IMR-90 (cell line): ENCODE data around the gene RASSF7. TPM values are rescaled to one million over a fixed set of nuclear protein-coding genes. Genes with fewer than 3 reads are reported as not detected.

Experiments
- ATAC-seq: fragments of 200-7000 bp; cut with Tn5 transposase; 2 replicates; pipeline ENCODE4 v1.9.1; 2020; ENCODE audit warnings: low read depth, mild to moderate bottlenecking, moderate library complexity
- BruUV-seq: library from RNA; stranded (reverse); fragments of 400-500 nt; replicated peaks from 2 replicates; lab custom pipeline; 2021; lab: Mats Ljungman, UMichigan
- CTCF ChIA-PET: fragments of 300-600 bp; formaldehyde crosslinking; extraction: SDS; loops from one replicate; lab custom pipeline; 2021; ENCODE audit warnings: antibody characterized with exemption; lab: Yijun Ruan, JAX
- POLR2A ChIA-PET: fragments of 300-600 bp; sonication (Branson Sonifier 250); formaldehyde crosslinking; loops from one replicate; lab custom pipeline; 2022; ENCODE audit warnings: antibody characterized with exemption; ENCODE audit not compliant: unreplicated experiment; lab: Charles Lee
- DNase-seq: peaks from one replicate; pipeline ENCODE4 v3.0.0; 2013
- H2AFZ ChIP-seq: replicated peaks from 2 replicates; pipeline ENCODE3; 2013; ENCODE audit warnings: low read length, mild to moderate bottlenecking; ENCODE audit not compliant: poor library complexity
- H2AK5ac ChIP-seq: 2 replicates; pipeline ENCODE4 v1.6.1; 2013; ENCODE audit warnings: low read depth, low read length, inconsistent platforms
- H2AK9ac ChIP-seq: replicated peaks from 2 replicates; pipeline ENCODE3; 2013; ENCODE audit warnings: mild to moderate bottlenecking, low read depth, low read length, moderate library complexity; ENCODE audit not compliant: poor library complexity
- H2BK120ac ChIP-seq: 2 replicates; pipeline ENCODE4 v1.6.1; 2013; ENCODE audit warnings: low read depth, low read length, inconsistent platforms
- H2BK15ac ChIP-seq: 3 replicates; pipeline ENCODE4 v1.6.1; 2013; ENCODE audit warnings: low read depth, low read length, inconsistent platforms
- H2BK20ac ChIP-seq: 2 replicates; pipeline ENCODE4 v1.6.1; 2013; ENCODE audit warnings: low read depth, mild to moderate bottlenecking, inconsistent platforms, low read length, moderate library complexity
- H2BK5ac ChIP-seq: 2 replicates; pipeline ENCODE4 v1.6.1; 2013; ENCODE audit warnings: mild to moderate bottlenecking, low read depth, low read length, inconsistent platforms; ENCODE audit not compliant: poor library complexity, severe bottlenecking
- H3K14ac ChIP-seq: replicated peaks from 2 replicates; pipeline ENCODE4 v1.6.1; 2013; ENCODE audit warnings: low read depth, low read length, inconsistent platforms
- H3K18ac ChIP-seq: 2 replicates; pipeline ENCODE4 v1.6.1; 2013; ENCODE audit warnings: low read depth, low read length, control low read depth
- H3K23ac ChIP-seq: 2 replicates; pipeline ENCODE4 v1.6.1; 2013; ENCODE audit warnings: low read depth, low read length, inconsistent platforms
- H3K27ac ChIP-seq: 2 replicates; pipeline ENCODE4 v1.5.1; 2013; ENCODE audit warnings: mild to moderate bottlenecking, control low read depth, low read length; ENCODE audit not compliant: insufficient read depth
- H3K27me3 ChIP-seq: 2 replicates; pipeline ENCODE4 v1.6.1; 2013; ENCODE audit warnings: low read length; ENCODE audit not compliant: control insufficient read depth, insufficient read depth
- H3K36me3 ChIP-seq: 2 replicates; pipeline ENCODE4 v1.6.1; 2013; ENCODE audit warnings: low read length, mixed read lengths; ENCODE audit not compliant: control insufficient read depth, insufficient read depth
- H3K4ac ChIP-seq: 2 replicates; pipeline ENCODE4 v1.6.1; 2013; ENCODE audit warnings: low read depth, low read length, inconsistent platforms
- H3K4me1 ChIP-seq: 2 replicates; pipeline ENCODE4 v1.6.1; 2013; ENCODE audit warnings: low read length, mixed read lengths; ENCODE audit not compliant: control insufficient read depth, insufficient read depth
- H3K4me2 ChIP-seq: 2 replicates; pipeline ENCODE4 v1.6.1; 2013; ENCODE audit warnings: low read depth, mild to moderate bottlenecking, control low read depth, low read length, moderate library complexity
- H3K4me3 ChIP-seq: 2 replicates; pipeline ENCODE4 v1.5.1; 2013; ENCODE audit warnings: low read depth, mild to moderate bottlenecking, control low read depth, low read length, moderate library complexity; ENCODE audit not compliant: insufficient read depth
- H3K56ac ChIP-seq: 2 replicates; pipeline ENCODE4 v1.6.1; 2013; ENCODE audit warnings: low read length, inconsistent platforms; ENCODE audit not compliant: insufficient read depth; ENCODE audit errors: extremely low read depth
- H3K79me1 ChIP-seq, 2 experiments: 2 replicates each; pipeline ENCODE4 v1.6.1; 2013; ENCODE audit warnings: low read length in 2 of 2, inconsistent platforms in 1 of 2, low read depth in 1 of 2
- H3K9ac ChIP-seq: 2 replicates; pipeline ENCODE4 v1.6.1; 2013; ENCODE audit warnings: low read depth, low read length, control low read depth
- H3K9me1 ChIP-seq: 2 replicates; pipeline ENCODE4 v1.6.1; 2013; ENCODE audit warnings: low read length, inconsistent platforms; ENCODE audit not compliant: insufficient read depth
- H3K9me3 ChIP-seq: 2 replicates; pipeline ENCODE4 v1.6.1; 2013; ENCODE audit warnings: low read length; ENCODE audit not compliant: control insufficient read depth, insufficient read depth
- H4K20me1 ChIP-seq: 2 replicates; pipeline ENCODE4 v1.6.1; 2013; ENCODE audit warnings: low read length, inconsistent platforms; ENCODE audit not compliant: insufficient read depth
- H4K5ac ChIP-seq: 2 replicates; pipeline ENCODE4 v1.6.1; 2013; ENCODE audit warnings: mild to moderate bottlenecking, low read depth, low read length, control low read depth
- H4K8ac ChIP-seq, 2 experiments: 2 replicates each; pipeline ENCODE4 v1.6.1; 2013; ENCODE audit warnings: low read depth in 2 of 2, low read length in 2 of 2, control low read depth in 1 of 2, inconsistent platforms in 1 of 2
- H4K91ac ChIP-seq: 2 replicates; pipeline ENCODE4 v1.6.1; 2013; ENCODE audit warnings: low read depth, low read length, inconsistent platforms; ENCODE audit not compliant: insufficient read depth
- CEBPB ChIP-seq: IDR thresholded peaks from 2 replicates; pipeline ENCODE4 v1.6.1; 2012; ENCODE audit warnings: low read depth, low read length, improper control_type of control experiment
- ELK1 ChIP-seq: fragments of 150-350 bp; IDR thresholded peaks from 2 replicates; pipeline ENCODE4 v1.6.1; 2016; ENCODE audit warnings: low read depth, mild to moderate bottlenecking, low read length, moderate library complexity, borderline replicate concordance
- POLR2A ChIP-seq: IDR thresholded peaks from 2 replicates; pipeline ENCODE4 v1.6.1; 2012; ENCODE audit warnings: mild to moderate bottlenecking, low read depth, low read length
- SMC3 ChIP-seq: fragments of 150-350 bp; IDR thresholded peaks from 2 replicates; pipeline ENCODE4 v1.6.1; 2016; ENCODE audit warnings: low read depth, mild to moderate bottlenecking, antibody characterized with exemption, low read length, moderate library complexity
- WGBS, 2 experiments: methylation state at CpG; one replicate each; pipeline versions ENCODE4 v1.1.5 to v1.1.7; 2013; ENCODE audit warnings: missing lambda C conversion rate in 2 of 2; ENCODE audit not compliant: insufficient read length in 1 of 2; ENCODE audit errors: extremely low coverage in 2 of 2; 5-methylcytosine and 5-hydroxymethylcytosine counted together
- dilution Hi-C: fragments of 300-500 bp; cut with HindIII; formaldehyde crosslinking; loops from one replicate; pipeline ENCODE4 v1.14.3; 2018; ENCODE audit warnings: low sequenced_read_pairs; ENCODE audit not compliant: unreplicated experiment
- in situ Hi-C: fragments of 300-500 bp; cut with MboI; formaldehyde crosslinking; loops from 3 replicates; pipeline ENCODE4 v1.14.3; 2019; ENCODE audit warnings: low sequenced_read_pairs, inconsistent platforms, mixed read lengths
- intact Hi-C: fragments of 100-400 bp; cut with micrococcal nuclease; formaldehyde crosslinking; loops from 2 replicates; pipeline ENCODE4 v1.10.0; 2022
- polyA plus RNA-seq, 3 experiments: library from polyadenylated mRNA; depleted of rRNA; stranded (reverse); fragments of >200 nt; gene quantifications; 2 replicates each; pipeline ENCODE4 v1.2.3, GENCODE V29; 2012; ENCODE audit warnings: low replicate concordance in 1 of 3
- total RNA-seq: library from RNA; depleted of rRNA; stranded (reverse); fragments of >200 nt; gene quantifications from 2 replicates; pipeline ENCODE4 v1.2.3, GENCODE V29; 2012

The RASSF7 gene
- total and polyA plus RNA-seq, 2 of the 4 experiments (the other 2 are of a cell fraction) = 6.8 to 18.5 TPM

GRCh38 chr11:597166-597725 is 36.5 kb downstream of the RASSF7 start:
- Histone ChIP-seq H3K9me1 (no peaks in the 10 kb centered on the region), H2AFZ (no peak overlapping the region), H4K91ac (no peak overlapping the region), H3K18ac (no peak overlapping the region), H2BK15ac (no peak overlapping the region), H3K9me3 (no peaks in the 10 kb centered on the region), H3K56ac (no peak overlapping the region), H3K23ac (no peak overlapping the region), H3K14ac (no peak overlapping the region), H4K8ac (no peak overlapping the region), H3K4me3 (no peak overlapping the region), H4K20me1 (peaks cover 32% of the 10 kb centered on the region), H2BK5ac (no peak overlapping the region), H2BK20ac (no peak overlapping the region), H3K9ac (no peak overlapping the region), H3K4me2 (no peak overlapping the region), H2AK9ac (no peak overlapping the region), H3K27ac (no peak overlapping the region), H2AK5ac (no peak overlapping the region), H3K79me1 (peaks cover 27 to 59% of the 10 kb centered on the region in 2 experiments), H3K27me3 (no peaks in the 10 kb centered on the region), H3K4me1 (no peaks in the 10 kb centered on the region), H3K36me3 (peaks cover 78% of the 10 kb centered on the region), H2BK120ac (no peak overlapping the region), H3K4ac (no peak overlapping the region), H4K5ac (no peak overlapping the region)
- in situ Hi-C loops (no loop called here), dilution Hi-C loops (no loop called here), intact Hi-C loops (no loop called here)
- no peak for ATAC-seq
- CTCF ChIA-PET = no interaction called here
- POLR2A ChIA-PET = no interaction called here
- WGBS, 2 experiments = 100% methylated on average over 4 of the region's 29 CpGs; no CpG with 5 or more reads in 1 of the 2 experiments
- BruUV-seq = no TSS peak
- DNase-seq = no peak
- TF ChIP-seq ELK1 (no peak), SMC3 (no peak), CEBPB (no peak), POLR2A (no peak)
